ENCODE data around the gene MYCBPAP.

- TF ChIP-seq EZH2phosphoT487 (IDR thresholded peaks at IDR 0.05; ENCODE audit: insufficient read depth, low read depth): no peak
- TF ChIP-seq EZH2 (IDR thresholded peaks at IDR 0.05; ENCODE audit: insufficient read depth, poor library complexity, severe bottlenecking): no peak
These were observed 14.5 kb upstream of the MYCBPAP start for GRCh38 chr17:50493744-50494143.
